GM12891 (cell line): Measurements from ENCODE around the gene ENAH.

Experiments
- POLR2A ChIP-seq: IDR thresholded peaks from 2 replicates; pipeline ENCODE4 v1.6.1; 2011; ENCODE audit warnings: low read depth, low read length, control low read depth
- POLR2AphosphoS5 ChIP-seq: IDR thresholded peaks from 2 replicates; pipeline ENCODE4 v1.6.1; 2011; ENCODE audit warnings: low read depth, low read length, control low read depth

DNA sequence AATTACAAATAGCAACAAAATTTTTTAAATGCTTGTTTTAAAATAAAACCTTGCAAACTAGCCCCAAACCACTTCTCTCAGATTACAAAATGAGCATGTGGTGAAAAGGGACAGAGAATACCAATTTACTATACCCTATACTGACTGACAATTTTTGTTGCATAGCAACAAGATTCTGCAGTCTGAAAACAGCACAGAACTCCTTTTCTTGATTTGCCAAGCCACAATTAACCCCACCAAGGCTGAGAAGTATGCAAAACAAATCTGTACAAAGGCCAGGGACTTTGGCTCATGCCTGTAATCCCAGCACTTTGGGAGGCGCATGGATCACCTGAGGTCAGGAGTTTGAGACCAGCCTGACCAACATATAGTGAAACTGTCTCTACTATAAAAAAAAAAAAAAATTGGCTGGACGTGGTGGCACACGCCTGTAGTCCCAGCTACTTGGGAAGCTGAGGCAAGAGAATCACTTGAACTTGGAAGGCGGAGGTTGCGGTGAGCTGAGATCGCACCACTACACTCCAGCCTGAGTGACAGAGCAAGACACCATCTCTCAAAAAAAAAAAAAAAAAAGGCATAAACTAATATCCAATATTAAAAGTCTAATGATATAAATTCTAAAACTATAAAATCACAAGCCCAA lies 21.8 kb downstream of the ENAH start:
- TF ChIP-seq POLR2AphosphoS5 (no peak), POLR2A (no peak)
